K562 (cell line): ENCODE data around the gene ANKRD34A. TPM values are rescaled to one million over a fixed set of nuclear protein-coding genes. Genes with fewer than 3 reads are reported as not detected.

Source experiments
- BCLAF1 ChIP-seq, 2 experiments: fragments of 450-650 bp in 1 of 2; IDR thresholded peaks; 2 replicates each; pipeline ENCODE4 v1.6.1; 2011 to 2017; ENCODE audit warnings: low read depth in 2 of 2, antibody characterized with exemption in 1 of 2, borderline replicate concordance in 1 of 2, low read length in 1 of 2, mild to moderate bottlenecking in 1 of 2, mixed read lengths in 1 of 2; ENCODE audit not compliant: control insufficient read depth in 1 of 2
- CHD7 ChIP-seq: fragments of 200-600 bp; sonication (generic); IDR thresholded peaks from one replicate; pipeline ENCODE4 v1.6.1; 2012; ENCODE audit warnings: mild to moderate bottlenecking, low read depth, low read length, inconsistent platforms
- FOSL1 ChIP-seq: fragments of 200-800 bp; sonication (Bioruptor generic); conservative IDR thresholded peaks from 2 replicates; pipeline ENCODE4 v1.6.1; 2016; ENCODE audit warnings: missing genetic modification characterization, missing compliant biosample characterization
- HMGXB4 ChIP-seq: sonication (generic); formaldehyde crosslinking; IDR thresholded peaks from 2 replicates; pipeline ENCODE4 v1.8.1; 2023; ENCODE audit warnings: mild to moderate bottlenecking, missing genetic modification reagents
- RBFOX2 ChIP-seq: fragments of 200-400 bp; formaldehyde crosslinking; IDR thresholded peaks from 2 replicates; pipeline ENCODE4 v1.6.1; 2017; ENCODE audit warnings: low read depth, mild to moderate bottlenecking, low read length, moderate library complexity
- RFX7 ChIP-seq: fragments of 250-450 bp; sonication (Bioruptor Pico); IDR thresholded peaks from 2 replicates; pipeline ENCODE4 v1.5.1; 2021; ENCODE audit warnings: mild to moderate bottlenecking
- THRB ChIP-seq: fragments of 450-650 bp; formaldehyde crosslinking; conservative IDR thresholded peaks from 2 replicates; pipeline ENCODE4 v1.4.0; 2022; ENCODE audit warnings: mild to moderate bottlenecking, missing genetic modification characterization
- polyA plus RNA-seq, 8 experiments: library from polyadenylated mRNA; depleted of rRNA in 4 of 8; stranded (reverse) in 5 of 8; unstranded in 3 of 8; fragments of >200 nt; fragmentation: Nextera tagmentation in 2 of 8; fragmentation: Illumina TruSeq in 1 of 8; extraction: Ambion mirVana in 2 of 8; extraction: Trizol in 1 of 8; gene quantifications; 2 replicates each; pipeline versions ENCODE4 v1.2.1 to v1.2.3, GENCODE V29; 2011 to 2014; ENCODE audit warnings: inconsistent platforms in 1 of 8, missing spikeins in 1 of 8
- total RNA-seq, 7 experiments: library from RNA; depleted of rRNA in 6 of 7; stranded (reverse); fragments of >200 nt in 6 of 7; fragmentation: Illumina TruSeq in 2 of 7; extraction: Trizol in 2 of 7; gene quantifications; 2 replicates each; pipeline versions ENCODE4 v1.2.1 to v1.2.3, GENCODE V29; 2011 to 2021; ENCODE audit warnings: low replicate concordance in 1 of 7

ANKRD34A gene
- total and polyA plus RNA-seq, 9 of the 15 experiments (the other 6 are each of a cell fraction or from before 2014, with no cell fraction given), result 0.06 to 1.6 (median 0.43) TPM

- TF ChIP-seq HMGXB4 (no peak), BCLAF1 (IDR thresholded peaks at IDR 0.05; ENCODE audit: borderline replicate concordance in 1 of 2, control insufficient read depth in 1 of 2, low read depth in 2 of 2, low read length in 1 of 2) (peak; percentile 33 to 78; a peak in 2 of 4 replicates), RBFOX2 (peak; percentile 80), CHD7 (peak; percentile 5), THRB (CRISPR knock-in tag) (0 out of 2 replicates have a peak, but pooled peaks have one; percentile 25), FOSL1 (tag) (peak; percentile 49; the same call in 1 of the 2 replicates), RFX7 (CRISPR knock-in tag) (0 out of 2 replicates have a peak, but pooled peaks have one; percentile 48)
Measured at GRCh38 chr1:145994391-145995120, 30.2 kb upstream of the ANKRD34A start (continued).
